A673 (cell line): ENCODE measurements around the gene GADL1.

Experiments
- CTCF ChIP-seq: fragments of 300-800, 200-600 bp; sonication (generic); conservative IDR thresholded peaks from 2 replicates; pipeline ENCODE4 v1.5.1; 2017; ENCODE audit warnings: low read depth, mild to moderate bottlenecking, antibody characterized with exemption, low read length, moderate library complexity, mixed read lengths
- EZH2 ChIP-seq: fragments of 200-600 bp; sonication (generic); IDR thresholded peaks from 2 replicates; pipeline ENCODE4 v1.6.1; 2017; ENCODE audit warnings: borderline replicate concordance, low read depth, mild to moderate bottlenecking, mixed read lengths, antibody characterized with exemption, low read length; ENCODE audit not compliant: poor library complexity, severe bottlenecking

DNA sequence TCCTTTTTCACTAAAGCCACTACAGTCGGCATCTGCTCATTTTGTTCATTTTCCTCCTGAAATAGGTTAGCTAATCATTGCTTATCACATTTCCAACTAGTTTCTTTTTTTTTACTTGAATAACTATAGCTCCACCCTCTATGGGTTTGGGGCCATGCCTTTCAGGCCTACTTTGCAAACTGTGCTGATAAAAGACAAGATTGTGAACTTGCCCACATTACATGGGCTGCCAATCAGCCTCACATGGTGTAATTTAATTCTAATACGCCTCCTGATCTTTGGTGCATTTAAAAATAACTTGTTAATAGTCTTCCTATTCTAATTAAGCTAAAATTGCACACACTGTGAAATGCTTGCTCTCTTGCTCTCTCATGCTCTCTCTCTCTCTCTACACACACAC is 197.6 kb downstream of the GADL1 start:
- TF ChIP-seq CTCF, result no peak
- no peak for TF ChIP-seq EZH2
